Memory B cell (primary cell): ENCODE results near the gene TMC3.
"Not testable (repeated sequence)": the region's sequence is repeated elsewhere in the genome, so short reads cannot be mapped to it uniquely, and the experiment has no call there.

Source experiments
- ATAC-seq: fragments of 150-1000 bp; cut with Tn5 transposase; 2 replicates; pipeline ENCODE4 v1.10.0; 2021; ENCODE audit warnings: low read depth, mild to moderate bottlenecking, moderate library complexity
- DNase-seq, 2 donors: peaks; one replicate each; pipeline ENCODE4 v3.0.0; 2022; ENCODE audit warnings: low spot score in 2 of 2
- H3K27ac Mint-ChIP-seq: one replicate; pipeline ENCODE4 v1.8.0; 2022; ENCODE audit warnings: mild to moderate bottlenecking, moderate library complexity, mixed read lengths
- H3K27me3 Mint-ChIP-seq: one replicate; pipeline ENCODE4 v1.8.0; 2022; ENCODE audit warnings: mixed read lengths
- H3K36me3 Mint-ChIP-seq: one replicate; pipeline ENCODE4 v1.8.0; 2022; ENCODE audit warnings: mild to moderate bottlenecking, mixed read lengths
- H3K4me1 Mint-ChIP-seq: one replicate; pipeline ENCODE4 v1.8.0; 2022; ENCODE audit warnings: mixed read lengths
- H3K4me3 Mint-ChIP-seq: one replicate; pipeline ENCODE4 v1.8.0; 2022; ENCODE audit warnings: mild to moderate bottlenecking, moderate library complexity, mixed read lengths
- H3K9me3 Mint-ChIP-seq: one replicate; pipeline ENCODE4 v1.8.0; 2022; ENCODE audit warnings: mixed read lengths

TMC3 gene

DNA sequence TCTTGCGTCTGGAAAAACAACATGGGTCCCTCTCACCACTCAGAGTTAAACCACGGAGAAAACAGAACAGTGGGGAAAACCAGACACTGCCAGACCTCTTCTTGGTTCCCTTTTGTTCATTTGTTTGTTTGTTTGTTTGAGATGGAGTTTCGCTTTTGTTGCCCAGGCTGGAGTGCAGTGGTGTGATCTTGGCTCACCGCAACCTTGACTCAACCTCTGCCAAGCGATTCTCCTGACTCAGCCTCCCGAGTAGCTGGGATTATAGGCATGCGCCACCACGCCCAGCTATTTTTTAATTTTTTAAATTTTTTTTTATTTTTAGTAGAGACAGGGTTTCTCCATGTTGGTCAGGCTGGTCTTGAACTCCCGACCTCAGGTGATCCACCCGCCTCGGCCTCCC is 25.3 kb downstream of the TMC3 start:
- not testable (repeated sequence) for DNase-seq, ATAC-seq, H3K27me3 Mint-ChIP-seq, H3K36me3 Mint-ChIP-seq, H3K4me1 Mint-ChIP-seq, H3K4me3 Mint-ChIP-seq, H3K9me3 Mint-ChIP-seq, H3K27ac Mint-ChIP-seq

DNA sequence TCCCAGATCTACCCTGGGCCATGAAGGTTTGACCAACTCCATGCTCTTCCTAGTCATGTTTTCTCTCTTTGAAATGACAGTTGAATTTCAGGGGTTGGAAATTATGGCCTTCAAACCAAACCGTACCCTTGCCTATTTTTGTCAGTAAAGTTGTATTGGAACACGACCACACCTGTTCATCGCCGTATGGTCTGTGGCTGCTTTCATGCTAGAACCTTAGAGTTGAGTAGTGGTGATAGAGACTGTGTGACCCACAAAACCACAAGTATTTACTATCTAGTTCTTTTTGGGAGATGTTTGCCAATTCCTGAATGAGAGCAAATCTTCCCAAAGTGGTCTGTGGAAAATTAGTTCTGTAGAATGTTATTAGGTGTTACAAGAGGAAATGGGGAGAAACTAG is 26.1 kb downstream of the TMC3 start:
- no peak for ATAC-seq
- Mint-ChIP-seq H3K4me1 (no peaks in the 10 kb centered on the region), H3K4me3 (no peak overlapping the region), H3K27ac (no peak overlapping the region), H3K9me3 (peaks cover 2% of the 10 kb centered on the region), H3K36me3 (peaks cover 4% of the 10 kb centered on the region), H3K27me3 (peaks cover 10% of the 10 kb centered on the region)
- DNase-seq: no peak

DNA sequence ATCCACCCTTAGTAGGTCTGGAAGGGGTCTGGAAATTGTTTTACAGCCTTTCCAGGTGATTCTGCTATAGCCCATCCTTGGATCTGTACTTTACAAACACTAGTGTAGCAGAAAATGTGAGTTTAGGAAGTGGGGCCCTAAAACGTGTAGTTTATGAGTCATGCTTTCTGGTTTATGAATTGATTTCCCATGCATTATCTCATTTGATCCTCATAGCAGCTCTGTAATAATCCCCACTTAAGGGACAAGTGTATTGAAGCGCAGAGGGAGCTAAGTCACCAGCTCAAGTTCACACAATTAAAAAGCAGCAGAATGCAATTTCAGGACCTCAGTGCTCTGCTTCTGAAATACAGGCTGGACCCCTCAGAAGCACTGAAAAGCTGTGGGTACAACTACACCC is 27.4 kb downstream of the TMC3 start:
- Mint-ChIP-seq H3K27me3 (peaks cover 10% of the 10 kb centered on the region), H3K27ac (no peak overlapping the region), H3K4me1 (no peaks in the 10 kb centered on the region), H3K4me3 (no peak overlapping the region), H3K36me3 (peaks cover 4% of the 10 kb centered on the region), H3K9me3 (peaks cover 2% of the 10 kb centered on the region)
- DNase-seq (no peak), ATAC-seq (no peak)

GRCh38 chr15:81343371-81343770 is 30.6 kb downstream of the TMC3 start:
- H3K4me1 Mint-ChIP-seq: no peaks in the 10 kb centered on the region
- H3K9me3 Mint-ChIP-seq: no peaks in the 10 kb centered on the region

GRCh38 chr15:81341351-81341750 is 32.7 kb downstream of the TMC3 start:
- Mint-ChIP-seq H3K27me3 (peaks cover 4% of the 10 kb centered on the region), H3K4me3 (no peak overlapping the region), H3K4me1 (peaks cover 4% of the 10 kb centered on the region), H3K27ac (no peak overlapping the region), H3K9me3 (no peaks in the 10 kb centered on the region), H3K36me3 (no peaks in the 10 kb centered on the region)
- DNase-seq (no peak), ATAC-seq (no peak)

More at GRCh38 chr15:81343371-81343770, 30.6 kb downstream of the TMC3 start:
- Mint-ChIP-seq H3K27me3 (peaks cover 4% of the 10 kb centered on the region), H3K36me3 (no peaks in the 10 kb centered on the region), H3K4me3 (no peak overlapping the region), H3K27ac (peak overlapping the region; percentile 33)
- no peak for DNase-seq
- no peak for ATAC-seq

DNA sequence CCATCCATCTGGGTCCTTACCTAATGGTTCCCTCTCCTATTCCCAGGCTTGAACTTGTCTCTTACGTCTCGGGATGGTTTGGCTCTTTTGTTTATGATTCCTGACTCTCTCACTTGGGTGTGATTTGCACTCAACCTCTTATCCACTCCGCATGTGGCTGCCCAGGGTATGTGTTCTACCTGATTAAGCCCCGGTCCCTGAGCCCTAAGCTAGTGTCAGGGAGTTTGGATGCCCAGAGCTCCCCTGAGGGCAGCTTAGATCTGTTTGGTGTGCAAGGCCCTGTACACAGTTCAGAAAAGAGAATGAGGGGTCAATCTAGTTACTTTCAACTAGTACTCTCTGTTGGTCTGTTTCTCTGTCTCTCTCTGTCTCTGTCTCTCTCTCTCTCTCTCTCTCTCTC is 34.2 kb downstream of the TMC3 start:
- no peak for DNase-seq
- Mint-ChIP-seq H3K9me3 (no peaks in the 10 kb centered on the region), H3K27me3 (peaks cover 1% of the 10 kb centered on the region), H3K27ac (no peak overlapping the region), H3K4me3 (no peak overlapping the region), H3K4me1 (peaks cover 6% of the 10 kb centered on the region), H3K36me3 (no peaks in the 10 kb centered on the region)
- ATAC-seq: no peak

GRCh38 chr15:81339321-81339720 is 34.7 kb downstream of the TMC3 start:
- DNase-seq: no peak
- H3K36me3 Mint-ChIP-seq: no peaks in the 10 kb centered on the region
- H3K27ac Mint-ChIP-seq: no peak overlapping the region
- H3K4me3 Mint-ChIP-seq: no peak overlapping the region
- no peaks in the 10 kb centered on the region for H3K9me3 Mint-ChIP-seq
- no peaks in the 10 kb centered on the region for H3K27me3 Mint-ChIP-seq
- no peak for ATAC-seq
- H3K4me1 Mint-ChIP-seq: peaks cover 6% of the 10 kb centered on the region

- Mint-ChIP-seq H3K27me3 (no peaks in the 10 kb centered on the region), H3K27ac (no peak overlapping the region), H3K4me1 (peaks cover 6% of the 10 kb centered on the region), H3K36me3 (no peaks in the 10 kb centered on the region), H3K4me3 (no peak overlapping the region), H3K9me3 (no peaks in the 10 kb centered on the region)
- no peak for ATAC-seq
- no peak for DNase-seq
Measured at GRCh38 chr15:81338170-81339007, 35.6 kb downstream of the TMC3 start.

DNA sequence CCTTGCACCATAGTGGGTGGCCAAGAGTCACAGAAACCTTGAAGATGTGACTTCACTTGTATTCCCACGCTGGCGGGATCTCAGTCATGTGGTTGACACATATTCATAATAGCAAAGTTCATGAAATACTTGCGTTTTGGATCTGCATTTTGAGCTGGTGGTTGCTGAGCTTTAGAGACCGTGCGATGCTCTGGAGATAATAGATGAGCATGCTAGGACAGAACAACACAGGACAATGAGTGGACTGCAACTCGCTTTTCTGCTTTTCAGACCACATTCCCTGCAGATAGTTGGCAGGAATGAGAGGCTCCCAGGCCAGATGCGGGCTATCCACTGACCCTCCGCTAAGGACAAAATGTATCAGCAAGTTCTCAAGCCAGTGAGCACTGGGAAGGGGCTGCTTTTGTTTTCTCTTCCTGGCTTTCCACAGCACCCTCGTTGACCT is 36.3 kb downstream of the TMC3 start:
- ATAC-seq (no peak), DNase-seq (no peak)
- Mint-ChIP-seq H3K4me1 (peaks cover 6% of the 10 kb centered on the region), H3K27ac (no peak overlapping the region), H3K27me3 (no peaks in the 10 kb centered on the region), H3K36me3 (no peaks in the 10 kb centered on the region), H3K9me3 (no peaks in the 10 kb centered on the region), H3K4me3 (no peak overlapping the region)

GRCh38 chr15:81337241-81337640 is 36.8 kb downstream of the TMC3 start:
- no peaks in the 10 kb centered on the region for H3K27me3 Mint-ChIP-seq
- no peak overlapping the region for H3K4me3 Mint-ChIP-seq
- ATAC-seq (no peak), DNase-seq (no peak)
- H3K36me3 Mint-ChIP-seq: no peaks in the 10 kb centered on the region
- H3K9me3 Mint-ChIP-seq: no peaks in the 10 kb centered on the region
- peaks cover 6% of the 10 kb centered on the region for H3K4me1 Mint-ChIP-seq
- H3K27ac Mint-ChIP-seq: no peak overlapping the region

DNA sequence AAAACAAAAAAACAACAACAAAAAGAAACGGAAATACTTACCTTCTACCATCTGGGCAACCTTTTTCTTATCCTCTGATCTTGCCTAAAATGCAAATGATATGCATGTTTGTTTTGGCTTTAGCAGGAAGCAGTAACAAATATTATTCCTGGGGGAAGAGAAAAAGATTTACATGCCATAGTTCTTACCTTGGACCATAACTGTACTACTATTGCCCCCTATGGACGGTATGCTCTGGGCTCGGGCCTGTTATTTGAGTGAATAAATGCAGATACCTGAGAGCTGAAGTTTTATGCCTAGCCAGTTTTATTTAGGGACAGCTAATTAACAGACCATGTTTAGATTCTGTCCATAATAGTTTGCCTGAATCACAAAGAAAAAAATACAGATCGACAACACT is 37.4 kb downstream of the TMC3 start:
- Mint-ChIP-seq H3K4me1 (peaks cover 8% of the 10 kb centered on the region), H3K27ac (no peak overlapping the region), H3K27me3 (no peaks in the 10 kb centered on the region), H3K36me3 (no peaks in the 10 kb centered on the region), H3K9me3 (no peaks in the 10 kb centered on the region), H3K4me3 (no peak overlapping the region)
- ATAC-seq (peak; percentile 81), DNase-seq (peak in 1 of 2 donors; percentile 44)

DNA sequence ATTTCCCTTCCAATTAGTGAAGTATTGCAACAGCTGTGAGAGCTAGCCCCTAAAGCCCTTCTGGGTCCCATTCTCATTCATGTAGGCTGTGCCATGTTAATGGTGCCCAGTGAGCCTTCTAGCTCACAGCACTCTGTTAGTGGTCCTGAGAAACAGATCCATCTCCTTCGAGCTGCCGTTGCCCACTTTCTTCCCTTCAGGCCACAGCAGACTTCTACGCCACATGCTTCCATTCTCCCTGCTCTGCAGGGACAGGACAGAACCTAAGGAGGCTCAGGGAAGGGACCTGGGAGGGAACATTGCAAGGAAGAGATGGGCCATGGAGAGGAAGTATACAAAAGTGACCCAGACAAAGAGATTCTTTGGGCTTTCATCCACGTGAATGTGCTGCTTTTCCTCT is 38.4 kb downstream of the TMC3 start:
- H3K9me3 Mint-ChIP-seq: no peaks in the 10 kb centered on the region
- ATAC-seq (no peak), DNase-seq (no peak)
- H3K36me3 Mint-ChIP-seq: no peaks in the 10 kb centered on the region
- H3K27ac Mint-ChIP-seq: no peak overlapping the region
- peaks cover 14% of the 10 kb centered on the region for H3K4me1 Mint-ChIP-seq
- H3K27me3 Mint-ChIP-seq: no peaks in the 10 kb centered on the region
- no peak overlapping the region for H3K4me3 Mint-ChIP-seq

- DNase-seq (no peak), ATAC-seq (no peak)
- H3K9me3 Mint-ChIP-seq: no peaks in the 10 kb centered on the region
- no peaks in the 10 kb centered on the region for H3K27me3 Mint-ChIP-seq
- H3K27ac Mint-ChIP-seq: no peak overlapping the region
- no peak overlapping the region for H3K4me3 Mint-ChIP-seq
- no peaks in the 10 kb centered on the region for H3K36me3 Mint-ChIP-seq
- peaks cover 14% of the 10 kb centered on the region for H3K4me1 Mint-ChIP-seq
Measured at GRCh38 chr15:81334768-81335435, 39.1 kb downstream of the TMC3 start.

- H3K27ac Mint-ChIP-seq: no peak overlapping the region
- no peak for ATAC-seq
- H3K36me3 Mint-ChIP-seq: no peaks in the 10 kb centered on the region
- no peaks in the 10 kb centered on the region for H3K27me3 Mint-ChIP-seq
- DNase-seq: no peak
- H3K9me3 Mint-ChIP-seq: no peaks in the 10 kb centered on the region
- H3K4me1 Mint-ChIP-seq: peaks cover 14% of the 10 kb centered on the region
- H3K4me3 Mint-ChIP-seq: no peak overlapping the region
Measured at GRCh38 chr15:81333363-81333762, 40.6 kb downstream of the TMC3 start.
